Peyer's patch (tissue), 4 donors: ENCODE data around the gene PRR7.

Experiments
- CTCF ChIP-seq, 6 experiments: fragments of 450-650 bp in 4 of 6; fragments of 200-600 bp in 2 of 6; sonication (generic) in 1 of 6; IDR thresholded peaks; one replicate each; pipeline ENCODE4 v1.5.1; 2017 to 2019; ENCODE audit warnings: antibody characterized with exemption in 6 of 6, mild to moderate bottlenecking in 3 of 6, moderate library complexity in 1 of 6
- POLR2A ChIP-seq, 2 donors: fragments of 450-650 bp; IDR thresholded peaks; one replicate each; pipeline ENCODE4 v1.5.1; 2017; ENCODE audit warnings: antibody characterized with exemption in 2 of 2, mild to moderate bottlenecking in 2 of 2, moderate library complexity in 2 of 2

GRCh38 chr5:177447066-177447610 lies 524 bp downstream of the PRR7 start:
- TF ChIP-seq POLR2A (IDR thresholded peaks at IDR 0.05): no peak
- TF ChIP-seq CTCF (IDR thresholded peaks at IDR 0.05): no peak
